C4-2B (cell line): ENCODE measurements around the gene GRIK4.

Experiments
- H3K27ac ChIP-seq: fragments of 450-650 bp; 2 replicates; pipeline ENCODE4 v1.5.1; 2017
- ZFX ChIP-seq: fragments of 450-650 bp; IDR thresholded peaks from 2 replicates; pipeline ENCODE4 v1.6.1; 2017
- TF ChIP-seq, protein P1 (sequence below): fragments of 450-650 bp; conservative IDR thresholded peaks from 2 replicates; pipeline ENCODE4 v1.5.1; 2017; ENCODE audit warnings: mild to moderate bottlenecking

Gene GRIK4

GRCh38 chr11:120925944-120926343 is 414.4 kb downstream of the GRIK4 start:
- H3K27ac ChIP-seq, result no peak overlapping the region
- no peak for TF ChIP-seq ZFX

GRCh38 chr11:120928627-120929026 is 417.1 kb downstream of the GRIK4 start:
- no peak overlapping the region for H3K27ac ChIP-seq
- TF ChIP-seq ZFX, result no peak
- TF ChIP-seq, protein P1, sequence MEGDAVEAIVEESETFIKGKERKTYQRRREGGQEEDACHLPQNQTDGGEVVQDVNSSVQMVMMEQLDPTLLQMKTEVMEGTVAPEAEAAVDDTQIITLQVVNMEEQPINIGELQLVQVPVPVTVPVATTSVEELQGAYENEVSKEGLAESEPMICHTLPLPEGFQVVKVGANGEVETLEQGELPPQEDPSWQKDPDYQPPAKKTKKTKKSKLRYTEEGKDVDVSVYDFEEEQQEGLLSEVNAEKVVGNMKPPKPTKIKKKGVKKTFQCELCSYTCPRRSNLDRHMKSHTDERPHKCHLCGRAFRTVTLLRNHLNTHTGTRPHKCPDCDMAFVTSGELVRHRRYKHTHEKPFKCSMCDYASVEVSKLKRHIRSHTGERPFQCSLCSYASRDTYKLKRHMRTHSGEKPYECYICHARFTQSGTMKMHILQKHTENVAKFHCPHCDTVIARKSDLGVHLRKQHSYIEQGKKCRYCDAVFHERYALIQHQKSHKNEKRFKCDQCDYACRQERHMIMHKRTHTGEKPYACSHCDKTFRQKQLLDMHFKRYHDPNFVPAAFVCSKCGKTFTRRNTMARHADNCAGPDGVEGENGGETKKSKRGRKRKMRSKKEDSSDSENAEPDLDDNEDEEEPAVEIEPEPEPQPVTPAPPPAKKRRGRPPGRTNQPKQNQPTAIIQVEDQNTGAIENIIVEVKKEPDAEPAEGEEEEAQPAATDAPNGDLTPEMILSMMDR, result no peak

DNA sequence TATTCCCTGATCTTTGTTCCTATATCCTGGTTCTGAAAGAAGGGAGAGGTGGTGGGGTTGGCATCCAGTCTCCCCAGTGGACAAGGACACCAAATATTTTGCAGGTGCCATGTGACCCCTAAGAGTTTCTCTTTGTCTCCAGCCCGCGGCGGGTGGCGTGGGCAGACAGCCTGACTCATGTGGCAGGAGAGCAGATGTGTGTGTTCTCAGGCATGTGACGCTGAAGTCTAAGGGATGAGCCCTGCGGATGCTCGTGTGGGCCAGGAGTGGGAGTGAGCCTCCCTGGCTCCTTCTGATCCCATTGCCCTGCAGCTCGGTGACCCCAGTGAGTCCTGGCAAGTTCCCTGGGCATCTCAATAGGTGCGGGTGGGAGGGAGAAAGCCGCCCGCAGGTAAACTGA is 417.5 kb downstream of the GRIK4 start:
- H3K27ac ChIP-seq, result no peak overlapping the region
- TF ChIP-seq, protein P1, result no peak
- no peak for TF ChIP-seq ZFX

DNA sequence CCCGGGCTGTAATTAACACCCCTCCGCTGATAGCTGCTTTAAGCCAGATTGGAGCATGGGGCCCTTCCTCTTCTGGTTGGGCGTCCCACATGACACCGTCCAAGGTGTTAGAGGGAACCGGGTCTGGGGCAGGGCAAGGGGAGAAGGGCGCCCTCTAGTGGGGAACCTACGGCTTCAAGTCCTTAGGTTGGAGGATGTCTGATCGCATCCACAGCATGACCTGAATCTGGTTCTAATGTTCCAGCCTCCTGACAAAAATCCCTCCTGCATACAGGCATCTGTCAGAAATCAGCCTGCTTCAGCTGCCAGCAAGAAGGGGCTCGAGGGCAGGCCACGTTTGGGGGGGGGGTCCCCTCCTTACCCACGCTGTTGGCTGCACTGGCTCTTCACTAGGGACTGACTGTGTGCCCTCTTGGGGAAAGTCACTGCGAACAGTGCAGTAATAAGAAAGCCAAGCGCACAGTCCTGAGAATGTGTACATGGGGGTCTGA is 418.2 kb downstream of the GRIK4 start:
- TF ChIP-seq, protein P1, result peak; percentile 93
- TF ChIP-seq ZFX, result no peak

DNA sequence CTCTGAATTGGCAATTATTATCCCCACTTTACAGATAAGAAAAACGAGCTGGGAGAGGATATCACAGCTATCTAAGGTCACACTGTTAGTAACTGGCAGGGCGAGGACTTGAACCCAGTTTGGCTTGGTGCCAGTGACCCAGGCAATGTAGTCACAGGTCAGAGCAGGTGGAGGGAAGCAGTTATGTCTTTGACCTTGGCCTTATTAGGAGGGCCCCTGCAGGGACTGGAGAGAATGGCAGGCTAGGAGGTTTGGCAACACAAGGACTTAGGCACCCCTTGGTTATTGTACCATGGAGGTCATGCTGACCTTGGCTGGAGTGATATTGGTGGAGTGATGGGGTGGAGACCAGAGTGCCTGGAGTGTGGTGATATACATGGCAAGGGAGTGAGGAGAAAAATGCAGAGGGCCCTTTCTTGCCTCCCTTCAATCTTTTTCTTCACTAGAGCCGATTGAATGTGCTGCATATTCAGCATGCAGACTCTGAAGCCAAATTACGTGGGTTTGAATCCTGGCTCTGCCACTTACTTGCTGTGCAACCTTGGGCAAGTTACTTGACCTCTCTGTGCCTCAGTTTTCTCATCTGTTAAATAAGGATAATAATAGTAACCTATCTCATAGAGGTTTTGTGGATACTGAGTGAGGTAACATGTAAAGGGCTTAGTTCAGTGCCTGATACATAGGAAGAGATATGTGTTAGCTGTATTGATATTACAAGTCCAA is 419.7 kb downstream of the GRIK4 start:
- no peak overlapping the region for H3K27ac ChIP-seq
- no peak for TF ChIP-seq ZFX
- TF ChIP-seq, protein P1, result no peak; the same call in 1 of the 2 replicates

More for the DNA sequence above, 418.2 kb downstream of the GRIK4 start:
- H3K27ac ChIP-seq, result no peak overlapping the region

GRCh38 chr11:120932305-120932915 is 420.9 kb downstream of the GRIK4 start:
- no peak overlapping the region for H3K27ac ChIP-seq
- TF ChIP-seq, protein P1, result no peak

- no peak overlapping the region for H3K27ac ChIP-seq
- TF ChIP-seq, protein P1, result no peak
- TF ChIP-seq ZFX, result no peak
Measured at GRCh38 chr11:120936356-120936755, 424.8 kb downstream of the GRIK4 start.
